ENCODE results near the gene GALNTL6. TPM values are rescaled to one million over a fixed set of nuclear protein-coding genes. Genes with fewer than 3 reads are reported as not detected.
A peak's percentile ranks its signal among the peaks of the same experiment; 100 is the strongest.

GALNTL6 gene
- total RNA-seq, 4 donors from 2014 or later, result 0.82 to 0.95 TPM; not detected in 2

- intact Hi-C loops (cut with DNase I; ENCODE audit: low total_unique reads) (no loop called here), in situ Hi-C loops (cut with MboI; ENCODE audit: low pct_ligation_motif_present in 1 of 4, low pct_unique_long_range_greater_than_20kb in 1 of 4, low sequenced_read_pairs in 3 of 4) (no loop called here)
- no peak for DNase-seq
- TF ChIP-seq POLR2A (IDR thresholded peaks at IDR 0.05) (no peak), POLR2AphosphoS5 (IDR thresholded peaks at IDR 0.05) (no peak), CTCF (IDR thresholded peaks at IDR 0.05) (peak in 3 of 5 experiments; percentile 14 to 23 (median 17))
- Histone ChIP-seq H3K27me3 (no peaks in the 10 kb centered on the region), H3K27ac (no peak overlapping the region), H3K9me3 (no peaks in the 10 kb centered on the region), H3K4me1 (no peaks in the 10 kb centered on the region), H3K36me3 (no peaks in the 10 kb centered on the region), H3K4me3 (no peak overlapping the region)
- 49 to 55% methylated on average over 3 to 4 of the region's 4 CpGs for WGBS, 2 donors (ENCODE audit: low coverage in 1 of 2)
Observed at GRCh38 chr4:172596206-172596605, 783.0 kb downstream of the GALNTL6 start.

- intact Hi-C loops (cut with DNase I; ENCODE audit: low total_unique reads), result no loop called here
- H3K4me3 ChIP-seq, result no peak overlapping the region
- TF ChIP-seq POLR2AphosphoS5 (IDR thresholded peaks at IDR 0.05) (no peak), CTCF (IDR thresholded peaks at IDR 0.05) (no peak), POLR2A (IDR thresholded peaks at IDR 0.05) (no peak), EP300 (IDR thresholded peaks at IDR 0.05; ENCODE audit: low read depth) (no peak)
- WGBS, 2 donors (ENCODE audit: low coverage in 1 of 2), result 81 to 89% methylated on average over 4 of the region's 4 CpGs
- H3K4me1 ChIP-seq, result no peaks in the 10 kb centered on the region
- no peak overlapping the region for H3K27ac ChIP-seq
- in situ Hi-C loops (cut with MboI; ENCODE audit: low pct_ligation_motif_present in 1 of 4, low pct_unique_long_range_greater_than_20kb in 1 of 4, low sequenced_read_pairs in 3 of 4), result no loop called here
- no peaks in the 10 kb centered on the region for H3K36me3 ChIP-seq
- H3K9me3 ChIP-seq, result no peaks in the 10 kb centered on the region
- H3K27me3 ChIP-seq, result no peaks in the 10 kb centered on the region
- DNase-seq, result no peak
Observed at GRCh38 chr4:172599554-172599953, 786.4 kb downstream of the GALNTL6 start.

GRCh38 chr4:172601195-172601594 is 788.0 kb downstream of the GALNTL6 start:
- TF ChIP-seq POLR2AphosphoS5 (IDR thresholded peaks at IDR 0.05) (no peak), EP300 (IDR thresholded peaks at IDR 0.05; ENCODE audit: low read depth) (no peak), CTCF (IDR thresholded peaks at IDR 0.05) (no peak), POLR2A (IDR thresholded peaks at IDR 0.05) (no peak)
- Histone ChIP-seq H3K27me3 (no peaks in the 10 kb centered on the region), H3K27ac (no peak overlapping the region), H3K36me3 (no peaks in the 10 kb centered on the region), H3K9me3 (no peaks in the 10 kb centered on the region), H3K4me1 (no peaks in the 10 kb centered on the region), H3K4me3 (no peak overlapping the region)
- no peak for DNase-seq
- in situ Hi-C loops (cut with MboI; ENCODE audit: low pct_ligation_motif_present in 1 of 4, low pct_unique_long_range_greater_than_20kb in 1 of 4, low sequenced_read_pairs in 3 of 4) (no loop called here), intact Hi-C loops (cut with DNase I; ENCODE audit: low total_unique reads) (no loop called here)
- WGBS, 2 donors (ENCODE audit: low coverage in 1 of 2), result 78% methylated on average over 2 of the region's 2 CpGs; no CpG with 5 or more reads in 1 of the 2 donors

GRCh38 chr4:172619218-172619617 is 806.0 kb downstream of the GALNTL6 start:
- no peaks in the 10 kb centered on the region for H3K9me3 ChIP-seq
- TF ChIP-seq POLR2AphosphoS5 (IDR thresholded peaks at IDR 0.05) (no peak), POLR2A (IDR thresholded peaks at IDR 0.05) (no peak), EP300 (IDR thresholded peaks at IDR 0.05; ENCODE audit: low read depth) (no peak), CTCF (IDR thresholded peaks at IDR 0.05) (no peak)
- in situ Hi-C loops (cut with MboI; ENCODE audit: low pct_ligation_motif_present in 1 of 4, low pct_unique_long_range_greater_than_20kb in 1 of 4, low sequenced_read_pairs in 3 of 4), result no loop called here
- DNase-seq, result no peak
- H3K4me1 ChIP-seq, result no peaks in the 10 kb centered on the region
- H3K4me3 ChIP-seq, result no peak overlapping the region
- 90 to 93% methylated on average over 5 of the region's 5 CpGs for WGBS, 2 donors (ENCODE audit: low coverage in 1 of 2)
- no peaks in the 10 kb centered on the region for H3K36me3 ChIP-seq
- intact Hi-C loops (cut with DNase I; ENCODE audit: low total_unique reads), result no loop called here
- H3K27me3 ChIP-seq, result no peaks in the 10 kb centered on the region
- H3K27ac ChIP-seq, result no peak overlapping the region
